WTC11 (cell line): ENCODE results near the gene ARHGAP22.

Experiments
- CBFB ChIP-seq: sonication (generic); formaldehyde crosslinking; IDR thresholded peaks from 2 replicates; pipeline ENCODE4 v1.8.1; 2022; ENCODE audit warnings: mild to moderate bottlenecking, low read depth, missing genetic modification reagents
- CREM ChIP-seq: sonication (generic); formaldehyde crosslinking; IDR thresholded peaks from 2 replicates; pipeline ENCODE4 v1.8.1; 2022; ENCODE audit warnings: mild to moderate bottlenecking, missing genetic modification reagents, moderate library complexity
- CTCF ChIP-seq: fragments of 200-600 bp; IDR thresholded peaks from 2 replicates; pipeline ENCODE4 v1.8.0; 2022; ENCODE audit warnings: antibody characterized with exemption
- E2F5 ChIP-seq: sonication (generic); formaldehyde crosslinking; IDR thresholded peaks from 2 replicates; pipeline ENCODE4 v1.8.1; 2022; ENCODE audit warnings: mild to moderate bottlenecking, moderate library complexity, missing genetic modification reagents
- MAX ChIP-seq: sonication (generic); formaldehyde crosslinking; IDR thresholded peaks from 2 replicates; pipeline ENCODE4 v1.8.0; 2022; ENCODE audit warnings: mild to moderate bottlenecking, missing genetic modification reagents
- ZNF138 ChIP-seq: sonication (generic); formaldehyde crosslinking; conservative IDR thresholded peaks from 2 replicates; pipeline ENCODE4 v1.8.1; 2022; ENCODE audit warnings: mild to moderate bottlenecking, moderate library complexity, missing genetic modification reagents
- ZNF416 ChIP-seq: fragments of 250-450 bp; sonication (Bioruptor Pico); IDR thresholded peaks from 2 replicates; pipeline ENCODE4 v1.9.0; 2021; ENCODE audit warnings: mild to moderate bottlenecking, inconsistent platforms

- no peak for TF ChIP-seq CREM (CRISPR knock-in tag)
- TF ChIP-seq ZNF416 (CRISPR knock-in tag), result no peak
- TF ChIP-seq CTCF, result no peak
- TF ChIP-seq CBFB (CRISPR knock-in tag), result no peak
- TF ChIP-seq ZNF138 (CRISPR knock-in tag), result no peak
- TF ChIP-seq E2F5 (CRISPR knock-in tag), result no peak
- no peak for TF ChIP-seq MAX (CRISPR knock-in tag)
Measured at GRCh38 chr10:48600645-48601505, 4.0 kb downstream of the ARHGAP22 start.
